ENCODE data around the gene FRMD4A. TPM values are rescaled to one million over a fixed set of nuclear protein-coding genes. Genes with fewer than 3 reads are reported as not detected.

The FRMD4A gene
- total and polyA plus RNA-seq, 2 of the 4 experiments (the other 2 are of a cell fraction), result 30.3 to 68.8 TPM

DNA sequence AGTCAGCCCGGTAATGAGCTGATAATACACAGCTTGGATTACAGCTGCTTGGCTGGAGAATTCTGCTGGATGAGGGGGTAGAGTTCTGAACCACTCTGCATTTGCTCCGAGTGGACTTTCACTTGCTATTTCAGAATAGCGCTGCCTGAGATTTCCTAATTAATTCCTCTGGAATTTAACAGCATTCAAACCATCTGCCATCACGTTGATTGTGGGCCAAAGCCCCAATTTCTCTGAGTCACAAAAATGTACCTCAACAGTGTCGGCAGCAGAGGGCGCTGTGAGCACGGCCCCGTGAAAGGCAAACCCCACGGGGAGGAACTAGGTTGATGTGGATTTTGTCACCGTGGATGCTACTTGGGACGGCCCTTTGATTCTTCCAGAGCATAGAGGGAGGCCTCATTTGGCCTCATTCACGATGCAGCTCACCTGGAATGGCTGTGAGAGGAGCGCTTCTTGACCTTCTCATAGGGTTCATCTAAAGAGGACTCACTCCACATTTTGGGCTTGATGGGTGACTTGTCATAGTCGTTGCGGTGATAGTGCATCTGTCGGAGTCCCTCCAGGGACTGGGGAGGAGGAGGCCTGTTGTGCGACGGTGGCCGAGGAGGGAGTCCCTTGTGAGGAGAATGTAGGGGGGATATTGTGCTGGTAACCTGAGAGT lies 670.7 kb downstream of the FRMD4A start:
- 33% methylated on average over 3 of the region's 19 CpGs; no CpG with 5 or more reads in 1 of the 2 experiments for WGBS, 2 experiments (ENCODE audit: extremely low coverage in 2 of 2, insufficient read length in 1 of 2)
- in situ Hi-C loops (cut with MboI; ENCODE audit: low sequenced_read_pairs), result loop anchor here (25.0 kb wide), 1 partner anchor 427 kb away; no protein-coding TSS in a partner anchor
- TF ChIP-seq BHLHE40 (IDR thresholded peaks at IDR 0.05; ENCODE audit: low read depth, low read length) (no peak), NFE2L2 (IDR thresholded peaks at IDR 0.05; ENCODE audit: low read depth, low read length) (no peak), SMC3 (IDR thresholded peaks at IDR 0.05; ENCODE audit: low read depth, low read length) (peak; percentile 89), RAD21 (IDR thresholded peaks at IDR 0.05; ENCODE audit: low read length) (peak; percentile 92), RFX5 (IDR thresholded peaks at IDR 0.05; ENCODE audit: low read depth, low read length) (no peak), MAFK (IDR thresholded peaks at IDR 0.05; ENCODE audit: low read depth, low read length) (no peak), FOS (IDR thresholded peaks at IDR 0.05; ENCODE audit: low read depth, low read length) (no peak), MXI1 (IDR thresholded peaks at IDR 0.05; ENCODE audit: borderline replicate concordance, low read depth, low read length) (no peak), CHD1 (IDR thresholded peaks at IDR 0.05; ENCODE audit: low read depth, low read length) (no peak), RCOR1 (IDR thresholded peaks at IDR 0.05; ENCODE audit: insufficient replicate concordance, low read length) (no peak), CEBPB (IDR thresholded peaks at IDR 0.05; ENCODE audit: low read depth, low read length) (no peak), POLR2A (IDR thresholded peaks at IDR 0.05; ENCODE audit: low read depth, low read length) (no peak), MAZ (IDR thresholded peaks at IDR 0.05; ENCODE audit: borderline replicate concordance, low read depth, low read length) (no peak)
- TF ChIP-seq, protein P1, sequence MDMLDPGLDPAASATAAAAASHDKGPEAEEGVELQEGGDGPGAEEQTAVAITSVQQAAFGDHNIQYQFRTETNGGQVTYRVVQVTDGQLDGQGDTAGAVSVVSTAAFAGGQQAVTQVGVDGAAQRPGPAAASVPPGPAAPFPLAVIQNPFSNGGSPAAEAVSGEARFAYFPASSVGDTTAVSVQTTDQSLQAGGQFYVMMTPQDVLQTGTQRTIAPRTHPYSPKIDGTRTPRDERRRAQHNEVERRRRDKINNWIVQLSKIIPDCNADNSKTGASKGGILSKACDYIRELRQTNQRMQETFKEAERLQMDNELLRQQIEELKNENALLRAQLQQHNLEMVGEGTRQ (IDR thresholded peaks at IDR 0.05; ENCODE audit: low read depth, low read length), result no peak
- TF ChIP-seq, protein P2, sequence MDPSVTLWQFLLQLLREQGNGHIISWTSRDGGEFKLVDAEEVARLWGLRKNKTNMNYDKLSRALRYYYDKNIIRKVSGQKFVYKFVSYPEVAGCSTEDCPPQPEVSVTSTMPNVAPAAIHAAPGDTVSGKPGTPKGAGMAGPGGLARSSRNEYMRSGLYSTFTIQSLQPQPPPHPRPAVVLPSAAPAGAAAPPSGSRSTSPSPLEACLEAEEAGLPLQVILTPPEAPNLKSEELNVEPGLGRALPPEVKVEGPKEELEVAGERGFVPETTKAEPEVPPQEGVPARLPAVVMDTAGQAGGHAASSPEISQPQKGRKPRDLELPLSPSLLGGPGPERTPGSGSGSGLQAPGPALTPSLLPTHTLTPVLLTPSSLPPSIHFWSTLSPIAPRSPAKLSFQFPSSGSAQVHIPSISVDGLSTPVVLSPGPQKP (IDR thresholded peaks at IDR 0.05; ENCODE audit: borderline replicate concordance, low read depth, low read length), result no peak

More for the DNA sequence above, 670.7 kb downstream of the FRMD4A start:
- no peak overlapping the region; the same call in 1 of the 2 replicates for H3K9ac ChIP-seq (ENCODE audit: low read depth, low read length)
- BruUV-seq (replicated peaks), result no TSS peak
- H3K27ac ChIP-seq (ENCODE audit: insufficient read depth, low read length), result peak overlapping the region; percentile 18; the same call in 1 of the 2 replicates
- peak overlapping the region; percentile 65 for H4K91ac ChIP-seq (ENCODE audit: insufficient read depth, low read depth, low read length)
- peak overlapping the region; percentile 28 for H2BK120ac ChIP-seq (ENCODE audit: low read depth, low read length)
- peak; percentile 81 for ATAC-seq (ENCODE audit: low read depth)
- H4K20me1 ChIP-seq (ENCODE audit: insufficient read depth, low read length), result peaks cover 3% of the 10 kb centered on the region; the same call in 1 of the 2 replicates
- peak overlapping the region; percentile 18 for H3K4ac ChIP-seq (ENCODE audit: low read depth, low read length)
- H3K4me1 ChIP-seq (ENCODE audit: control insufficient read depth, insufficient read depth, low read length), result peaks cover 14% of the 10 kb centered on the region
- peak overlapping the region; percentile 24; the same call in 1 of the 2 replicates for H2BK20ac ChIP-seq (ENCODE audit: low read depth, low read length)
- peak overlapping the region; percentile 29; the same call in 1 of the 2 replicates for H3K23ac ChIP-seq (ENCODE audit: low read depth, low read length)
- H2AFZ ChIP-seq (replicated peaks; ENCODE audit: low read length, poor library complexity), result peak overlapping the region; percentile 72
- H2AK5ac ChIP-seq (ENCODE audit: low read depth, low read length), result peak overlapping the region; percentile 56
- H3K79me1 ChIP-seq (ENCODE audit: low read depth in 1 of 2, low read length in 2 of 2), result peaks cover 0 to 35% of the 10 kb centered on the region in 2 experiments; a peak in 2 of 4 replicates
- H3K9me1 ChIP-seq (ENCODE audit: insufficient read depth, low read length), result no peaks in the 10 kb centered on the region
- H3K14ac ChIP-seq (replicated peaks; ENCODE audit: low read depth, low read length), result peak overlapping the region; percentile 25; the same call in 1 of the 2 replicates
- no peak overlapping the region for H4K5ac ChIP-seq (ENCODE audit: low read depth, low read length)
- H3K4me2 ChIP-seq (ENCODE audit: low read depth, low read length), result no peak overlapping the region; the same call in 1 of the 2 replicates
- POLR2A ChIA-PET (ENCODE audit: unreplicated experiment), result no interaction called here
- peak overlapping the region; percentile 23 for H2BK5ac ChIP-seq (ENCODE audit: low read depth, low read length, poor library complexity, severe bottlenecking)
- H3K18ac ChIP-seq (ENCODE audit: low read depth, low read length), result no peak overlapping the region; the same call in 1 of the 2 replicates
- H3K56ac ChIP-seq (ENCODE audit: extremely low read depth, insufficient read depth, low read length), result peak overlapping the region; percentile 12; the same call in 1 of the 2 replicates
- intact Hi-C loops (cut with micrococcal nuclease), result loop anchor here (1.0 to 10.0 kb wide), 5 partner anchors 47 to 435 kb away; no protein-coding TSS in a partner anchor
- H3K4me3 ChIP-seq (ENCODE audit: insufficient read depth, low read depth, low read length), result no peak overlapping the region
- H2BK15ac ChIP-seq (ENCODE audit: low read depth, low read length), result no peak overlapping the region
- CTCF ChIA-PET, result interaction anchor here (0.5 to 1.6 kb wide), 7 partner anchors 39 to 828 kb away, joined by 3 to 5 read pairs (median 3); no protein-coding TSS in a partner anchor
- peak overlapping the region in 1 of 2 experiments; percentile 68; a peak in 1 of 4 replicates for H4K8ac ChIP-seq (ENCODE audit: low read depth in 2 of 2, low read length in 2 of 2)
- no peaks in the 10 kb centered on the region for H3K27me3 ChIP-seq (ENCODE audit: control insufficient read depth, insufficient read depth, low read length)
- DNase-seq, result peak; percentile 50
- peak overlapping the region; percentile 70 for H2AK9ac ChIP-seq (replicated peaks; ENCODE audit: low read depth, low read length, poor library complexity)
- H3K36me3 ChIP-seq (ENCODE audit: control insufficient read depth, insufficient read depth, low read length), result peaks cover 38% of the 10 kb centered on the region
- no peaks in the 10 kb centered on the region for H3K9me3 ChIP-seq (ENCODE audit: control insufficient read depth, insufficient read depth, low read length)
- dilution Hi-C loops (cut with HindIII; ENCODE audit: low sequenced_read_pairs, unreplicated experiment), result no loop called here

All from IMR-90 (cell line).